ENCODE data around the gene KRTAP21-1. TPM values are rescaled to one million over a fixed set of nuclear protein-coding genes. Genes with fewer than 3 reads are reported as not detected.

Gene KRTAP21-1
- total and polyA plus RNA-seq, 2 of the 8 experiments (the other 6 are each of a cell fraction or from before 2014, with no cell fraction given), result not detected

- H3K27me3 ChIP-seq (replicated peaks in 1 of 4; ENCODE audit: control insufficient read depth in 3 of 4, extremely low read depth in 1 of 4, insufficient read depth in 3 of 4, low read length in 3 of 4), result no peaks in the 10 kb centered on the region
- H3K9ac ChIP-seq (replicated peaks in 1 of 4; ENCODE audit: extremely low read depth in 1 of 4, low read depth in 3 of 4, low read length in 3 of 4), result no peak within 1 kb of the TSS
- H3K4me3 ChIP-seq (ENCODE audit: extremely low read depth in 1 of 4, insufficient read depth in 2 of 4, low read depth in 3 of 4, low read length in 4 of 4), result no peak within 1 kb of the TSS
- H2BK20ac ChIP-seq (ENCODE audit: low read length), result no peak within 1 kb of the TSS
- POLR2A ChIA-PET (ENCODE audit: partially characterized antibody), result no interaction called here
- no peak within 1 kb of the TSS for H3K56ac ChIP-seq (replicated peaks; ENCODE audit: insufficient read length, low read depth, low read length)
- no peak within 1 kb of the TSS for H2AFZ ChIP-seq (ENCODE audit: low read length)
- no peaks in the 10 kb centered on the region for H3K36me3 ChIP-seq (ENCODE audit: control insufficient read depth in 2 of 4, insufficient read depth in 4 of 4, low read length in 3 of 4)
- no peaks in the 10 kb centered on the region for H3K79me1 ChIP-seq (ENCODE audit: low read depth, low read length)
- no peak within 1 kb of the TSS for H2BK5ac ChIP-seq (ENCODE audit: low read depth, low read length)
- H3K23ac ChIP-seq (ENCODE audit: insufficient read length), result no peak within 1 kb of the TSS
- H3K14ac ChIP-seq (ENCODE audit: insufficient read length), result no peak within 1 kb of the TSS
- CTCF ChIA-PET (ENCODE audit: partially characterized antibody), result no interaction called here
- H2BK12ac ChIP-seq (ENCODE audit: low read depth, low read length), result no peak within 1 kb of the TSS
- no peak within 1 kb of the TSS for H2BK15ac ChIP-seq (ENCODE audit: low read length)
- H4K91ac ChIP-seq (replicated peaks; ENCODE audit: insufficient read length, low read length), result no peak within 1 kb of the TSS
- no peak within 1 kb of the TSS for H3K18ac ChIP-seq (ENCODE audit: extremely low read depth, low read length)
- H3K79me2 ChIP-seq (ENCODE audit: control insufficient read depth in 1 of 2, insufficient read depth in 2 of 2, low read length in 2 of 2), result no peaks in the 10 kb centered on the region
- no peak within 1 kb of the TSS for H3K4ac ChIP-seq (replicated peaks; ENCODE audit: insufficient read length, low read depth, low read length)
- H3K9me3 ChIP-seq (ENCODE audit: insufficient read depth in 2 of 2, low read depth in 1 of 2, low read length in 1 of 2), result no peaks in the 10 kb centered on the region; a peak in 1 of 4 replicates
- no peaks in the 10 kb centered on the region for H3K23me2 ChIP-seq (ENCODE audit: low read depth, low read length)
- H4K8ac ChIP-seq (ENCODE audit: extremely low read depth, insufficient read depth, low read length), result no peak within 1 kb of the TSS
- no peaks in the 10 kb centered on the region for H3K4me1 ChIP-seq (replicated peaks in 1 of 4; ENCODE audit: control insufficient read depth in 3 of 4, insufficient read depth in 4 of 4, low read length in 3 of 4)
- no peak within 1 kb of the TSS for H4K5ac ChIP-seq (ENCODE audit: insufficient read length, low read depth, low read length)
- no peak for DNase-seq (ENCODE audit: low read depth in 1 of 2, low spot score in 2 of 2)
- H4K20me1 ChIP-seq (replicated peaks in 1 of 2; ENCODE audit: control insufficient read depth in 1 of 2, insufficient read depth in 2 of 2, low read length in 2 of 2), result no peaks in the 10 kb centered on the region
- no peak for FAIRE-seq
- no peak for TF ChIP-seq EGR1 (IDR thresholded peaks at IDR 0.05; ENCODE audit: borderline replicate concordance, low read depth, low read length)
- TF ChIP-seq SP2 (IDR thresholded peaks at IDR 0.05; ENCODE audit: low read length), result no peak
- TF ChIP-seq RFX5 (IDR thresholded peaks at IDR 0.05; ENCODE audit: borderline replicate concordance, low read depth, low read length), result no peak
- TF ChIP-seq, protein P1, sequence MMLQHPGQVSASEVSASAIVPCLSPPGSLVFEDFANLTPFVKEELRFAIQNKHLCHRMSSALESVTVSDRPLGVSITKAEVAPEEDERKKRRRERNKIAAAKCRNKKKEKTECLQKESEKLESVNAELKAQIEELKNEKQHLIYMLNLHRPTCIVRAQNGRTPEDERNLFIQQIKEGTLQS (IDR thresholded peaks at IDR 0.05; ENCODE audit: insufficient read depth, low read depth, low read length), result no peak
- no peak for TF ChIP-seq SRF (IDR thresholded peaks at IDR 0.05; ENCODE audit: low read depth, low read length)
- no peak for TF ChIP-seq KDM5A (IDR thresholded peaks at IDR 0.05; ENCODE audit: low read length)
- TF ChIP-seq CBX5 (IDR thresholded peaks at IDR 0.05; ENCODE audit: low read depth, low read length), result no peak
- no peak within 1 kb of the TSS for H2BK120ac ChIP-seq (replicated peaks; ENCODE audit: low read depth, low read length)
- H2AK5ac ChIP-seq (ENCODE audit: low read depth, low read length), result no peak within 1 kb of the TSS
- no peak within 1 kb of the TSS for H3K4me2 ChIP-seq (ENCODE audit: insufficient read depth in 1 of 2, low read depth in 2 of 2, low read length in 2 of 2)
- H3K27ac ChIP-seq (ENCODE audit: low read depth, low read length), result no peak within 1 kb of the TSS
Observed at GRCh38 chr21:30747159-30747558, 8.1 kb downstream of the KRTAP21-1 start, which contains the start of gene KRTAP21-2. TSS of gene KRTAP21-2 (minus strand) at chr21:30747259. CDS start at chr21:30747202, 57 bp downstream.

Measured in H1 (cell line).